LHCN-M2 (cell line): ENCODE data around the gene CCDC14. TPM values are rescaled to one million over a fixed set of nuclear protein-coding genes. Genes with fewer than 3 reads are reported as not detected.
"Not testable (repeated sequence)": the region's sequence is repeated elsewhere in the genome, so short reads cannot be mapped to it uniquely, and the experiment has no call there.

Experiments
- DNase-seq: peaks from one replicate; pipeline ENCODE4 v3.0.0-alpha.2; 2012; ENCODE audit warnings: low read depth
- polyA plus RNA-seq: library from polyadenylated mRNA; unstranded; fragments of >200 nt; gene quantifications from one replicate; pipeline ENCODE4 v1.2.1, GENCODE V29; 2012; ENCODE audit warnings: missing spikeins
- total RNA-seq: library from RNA; depleted of rRNA; stranded (reverse); fragments of >200 nt; gene quantifications from 2 replicates; pipeline ENCODE4 v1.2.3, GENCODE V29; 2014; rRNA removed

Gene CCDC14
- total RNA-seq: 50.4 and 60.9 TPM in 2 replicates
- 12.2 TPM for polyA plus RNA-seq

- DNase-seq: peak; percentile 94
These were observed at the start of gene CCDC14 for GRCh38 chr3:123960781-123961507. Gene CCDC14 (minus strand): TSS chr3:123961229. CDS start chr3:123961173, 56 bp downstream.

- DNase-seq: not testable (repeated sequence)
These were observed 47.3 kb upstream of the CCDC14 start for GRCh38 chr3:124008321-124008720.

- DNase-seq: no peak
These were observed 46.2 kb upstream of the CCDC14 start for GRCh38 chr3:124007186-124007585.

GRCh38 chr3:124002405-124003079, 41.5 kb upstream of the CCDC14 start:
- DNase-seq: not testable (repeated sequence)

- not testable (repeated sequence) for DNase-seq
These were observed 40.3 kb upstream of the CCDC14 start for GRCh38 chr3:124001366-124001765.

- no peak for DNase-seq
These were observed 36.5 kb upstream of the CCDC14 start for GRCh38 chr3:123997543-123997942.

GRCh38 chr3:123993818-123994217, 32.8 kb upstream of the CCDC14 start:
- no peak for DNase-seq

GRCh38 chr3:123991730-123992588, 30.9 kb upstream of the CCDC14 start, which contains the start of gene ROPN1:
Gene ROPN1 (minus strand): TSS chr3:123992124. CDS start chr3:123980481, 11,643 bp downstream.
- not testable (repeated sequence) for DNase-seq

- DNase-seq: no peak
These were observed 25.4 kb upstream of the CCDC14 start for GRCh38 chr3:123986427-123986826.

- no peak for DNase-seq
These were observed 23.9 kb upstream of the CCDC14 start for GRCh38 chr3:123984957-123985356.

- DNase-seq: no peak
These were observed 23.3 kb upstream of the CCDC14 start for GRCh38 chr3:123984350-123984749.

GRCh38 chr3:123981317-123981716, 20.3 kb upstream of the CCDC14 start:
- DNase-seq: not testable (repeated sequence)

- no peak for DNase-seq
These were observed 19.5 kb upstream of the CCDC14 start for GRCh38 chr3:123980539-123980938.

- peak; percentile 46 for DNase-seq
These were observed 18.8 kb upstream of the CCDC14 start for GRCh38 chr3:123979525-123980501.

- not testable (repeated sequence) for DNase-seq
These were observed 15.9 kb upstream of the CCDC14 start for GRCh38 chr3:123976904-123977303.

- not testable (repeated sequence) for DNase-seq
These were observed 15.3 kb upstream of the CCDC14 start for GRCh38 chr3:123976181-123976898.

GRCh38 chr3:123975030-123975429, 14.0 kb upstream of the CCDC14 start:
- DNase-seq: not testable (repeated sequence)

- no peak for DNase-seq
These were observed 10.4 kb upstream of the CCDC14 start for GRCh38 chr3:123971406-123971805.

- DNase-seq: not testable (repeated sequence)
These were observed 6.2 kb upstream of the CCDC14 start for GRCh38 chr3:123967260-123967659.

- DNase-seq: not testable (repeated sequence)
These were observed 5.8 kb upstream of the CCDC14 start for GRCh38 chr3:123966799-123967198.
